ENCODE measurements around the gene GPR4. TPM values are rescaled to one million over a fixed set of nuclear protein-coding genes. Genes with fewer than 3 reads are reported as not detected.
A peak's percentile ranks its signal among the peaks of the same experiment; 100 is the strongest.
"Not testable (repeated sequence)": the region's sequence is repeated elsewhere in the genome, so short reads cannot be mapped to it uniquely, and the experiment has no call there.

Gene GPR4
- total RNA-seq, 1 donor = not detected

- no peak for TF ChIP-seq CTCF (IDR thresholded peaks at IDR 0.05; ENCODE audit: insufficient read depth, low read length)
- no peak overlapping the region for H3K4me3 ChIP-seq (ENCODE audit: low read depth, low read length)
Measured at GRCh38 chr19:45636902-45637301, 34.9 kb upstream of the GPR4 start.

GRCh38 chr19:45636275-45636674 lies 34.3 kb upstream of the GPR4 start:
- DNase-seq (ENCODE audit: low read depth) = no peak
- no peak for TF ChIP-seq CTCF (IDR thresholded peaks at IDR 0.05; ENCODE audit: insufficient read depth, low read length)
- no peak overlapping the region for H3K4me3 ChIP-seq (ENCODE audit: low read depth, low read length)

More at GRCh38 chr19:45636902-45637301, 34.9 kb upstream of the GPR4 start:
- no peak for DNase-seq (ENCODE audit: low read depth)

GRCh38 chr19:45632468-45633196 lies 30.6 kb upstream of the GPR4 start:
- no peak overlapping the region for H3K4me3 ChIP-seq (ENCODE audit: low read depth, low read length)
- TF ChIP-seq CTCF (IDR thresholded peaks at IDR 0.05; ENCODE audit: insufficient read depth, low read length) = no peak
- peak; percentile 94 for DNase-seq (ENCODE audit: low read depth)

GRCh38 chr19:45630463-45630862 lies 28.5 kb upstream of the GPR4 start:
- no peak overlapping the region for H3K4me3 ChIP-seq (ENCODE audit: low read depth, low read length)
- DNase-seq (ENCODE audit: low read depth) = peak; percentile 95
- no peak for TF ChIP-seq CTCF (IDR thresholded peaks at IDR 0.05; ENCODE audit: insufficient read depth, low read length)

GRCh38 chr19:45629704-45630103 lies 27.7 kb upstream of the GPR4 start:
- no peak for DNase-seq (ENCODE audit: low read depth)
- H3K4me3 ChIP-seq (ENCODE audit: low read depth, low read length) = no peak overlapping the region
- no peak for TF ChIP-seq CTCF (IDR thresholded peaks at IDR 0.05; ENCODE audit: insufficient read depth, low read length)

- DNase-seq (ENCODE audit: low read depth); H3K4me3 ChIP-seq (ENCODE audit: low read depth, low read length): not testable (repeated sequence)
Measured at GRCh38 chr19:45628219-45628618, 26.2 kb upstream of the GPR4 start.

GRCh38 chr19:45623984-45624383 lies 22.0 kb upstream of the GPR4 start:
- DNase-seq (ENCODE audit: low read depth) = no peak
- no peak for TF ChIP-seq CTCF (IDR thresholded peaks at IDR 0.05; ENCODE audit: insufficient read depth, low read length)
- H3K4me3 ChIP-seq (ENCODE audit: low read depth, low read length) = no peak overlapping the region
